Kasumi-1 (cell line): ENCODE data around the gene ANAPC1.
"Not testable (repeated sequence)": the region's sequence is repeated elsewhere in the genome, so short reads cannot be mapped to it uniquely, and the experiment has no call there.

Source experiments
- DNase-seq, 2 experiments: peaks; one replicate each; lab custom pipeline; 2025; lab: John Stamatoyannopoulos, UW

The ANAPC1 gene

DNA sequence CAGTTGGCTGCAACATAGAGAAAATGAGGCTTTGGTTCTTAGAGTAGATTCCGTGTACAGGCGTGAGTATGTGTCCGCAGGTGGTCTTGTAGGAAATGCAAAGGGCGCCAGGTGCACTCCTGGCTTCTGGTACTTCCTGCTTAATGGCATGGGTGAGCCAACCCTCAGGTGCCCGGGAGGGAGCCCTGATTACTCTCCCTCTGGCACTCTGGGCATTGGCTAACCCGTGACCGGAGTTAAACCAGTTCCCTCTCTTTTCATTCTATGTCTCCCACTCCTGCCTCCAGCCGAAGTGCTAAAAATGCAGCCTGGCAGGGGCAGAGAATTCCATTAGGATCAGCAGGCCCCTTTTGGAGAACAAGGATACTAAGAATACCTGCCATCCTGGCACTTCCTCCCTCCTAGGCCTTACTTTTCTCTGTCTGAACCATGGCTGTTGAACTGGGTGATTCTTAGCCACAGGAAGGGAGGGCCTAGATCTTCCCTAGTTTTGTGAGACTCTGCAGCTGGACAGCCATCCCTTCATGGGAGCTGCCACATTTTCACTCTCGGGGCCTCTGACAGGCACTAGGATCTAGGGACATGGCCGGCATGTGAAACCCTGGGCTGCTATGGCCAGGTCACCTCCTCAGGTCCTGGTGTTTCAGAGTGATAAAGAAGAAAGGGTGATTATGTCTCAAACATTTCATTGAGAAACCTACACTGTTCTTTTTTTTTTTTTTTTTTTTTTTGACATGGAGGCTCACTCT, 20.9 kb upstream of the ANAPC1 start:
- no peak for DNase-seq

DNA sequence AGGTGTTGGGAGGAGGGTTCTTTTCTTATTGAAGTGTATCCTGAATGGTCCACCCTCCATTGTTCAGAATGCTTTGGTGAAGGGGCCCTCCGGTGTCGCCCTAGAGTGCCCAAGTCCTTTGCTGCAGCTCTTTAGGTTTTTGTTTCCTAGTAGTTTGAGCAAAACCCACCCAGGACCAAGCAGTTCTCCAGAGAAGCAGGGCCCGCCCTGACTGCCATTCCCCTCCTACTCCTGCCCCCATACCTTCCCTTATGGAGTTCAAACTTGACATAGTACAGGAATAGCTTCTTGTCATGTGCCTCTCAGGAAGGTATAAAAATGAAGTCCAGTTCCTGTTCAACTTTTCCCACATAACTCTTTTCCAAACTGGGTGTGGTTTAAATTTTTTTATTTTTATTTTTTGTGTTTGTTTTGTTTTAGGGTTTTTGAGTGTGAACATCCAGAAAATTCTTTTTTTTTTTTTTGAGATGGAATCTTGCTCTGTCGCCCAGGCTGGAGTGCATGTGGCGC, 20.0 kb upstream of the ANAPC1 start:
- no peak for DNase-seq

DNA sequence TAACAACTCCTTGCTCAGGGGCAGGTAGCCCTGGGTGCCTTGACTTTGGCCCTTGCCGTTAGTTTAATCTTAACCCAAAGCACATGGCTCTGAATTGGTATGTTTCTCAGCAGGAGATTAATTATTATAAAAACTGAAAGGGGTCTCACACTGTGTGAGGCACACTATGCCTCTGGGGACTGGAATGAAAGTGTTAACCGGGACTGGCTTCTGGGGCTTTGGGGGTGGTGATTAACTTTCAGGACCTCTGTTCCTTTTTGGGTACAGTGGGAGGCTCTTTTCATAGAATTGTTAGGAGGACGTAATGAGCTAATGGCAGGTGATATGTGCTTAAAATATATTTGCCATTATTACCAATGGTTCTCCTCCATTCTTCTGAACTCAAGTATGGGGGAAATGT, 19.5 kb upstream of the ANAPC1 start:
- no peak for DNase-seq

DNA sequence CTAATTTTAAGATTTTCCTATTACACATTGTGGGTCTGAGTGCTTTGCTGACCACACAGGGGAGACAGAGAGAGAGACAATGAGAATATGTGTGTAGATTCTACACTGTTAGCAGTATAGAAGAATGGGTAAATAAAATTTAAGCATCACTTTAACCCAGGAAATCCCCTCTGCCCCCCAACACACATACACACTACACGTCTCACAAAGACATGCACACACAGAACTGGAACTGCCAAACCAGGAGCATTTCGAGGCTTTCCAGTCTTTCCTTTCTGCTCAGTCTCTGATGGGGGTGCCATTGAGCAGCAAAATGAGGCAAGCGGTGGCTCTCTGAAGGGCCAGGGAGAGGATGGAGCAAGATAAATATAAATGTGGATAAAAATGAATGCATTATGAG, 16.9 kb upstream of the ANAPC1 start:
- DNase-seq = peak; percentile 71 to 73

DNA sequence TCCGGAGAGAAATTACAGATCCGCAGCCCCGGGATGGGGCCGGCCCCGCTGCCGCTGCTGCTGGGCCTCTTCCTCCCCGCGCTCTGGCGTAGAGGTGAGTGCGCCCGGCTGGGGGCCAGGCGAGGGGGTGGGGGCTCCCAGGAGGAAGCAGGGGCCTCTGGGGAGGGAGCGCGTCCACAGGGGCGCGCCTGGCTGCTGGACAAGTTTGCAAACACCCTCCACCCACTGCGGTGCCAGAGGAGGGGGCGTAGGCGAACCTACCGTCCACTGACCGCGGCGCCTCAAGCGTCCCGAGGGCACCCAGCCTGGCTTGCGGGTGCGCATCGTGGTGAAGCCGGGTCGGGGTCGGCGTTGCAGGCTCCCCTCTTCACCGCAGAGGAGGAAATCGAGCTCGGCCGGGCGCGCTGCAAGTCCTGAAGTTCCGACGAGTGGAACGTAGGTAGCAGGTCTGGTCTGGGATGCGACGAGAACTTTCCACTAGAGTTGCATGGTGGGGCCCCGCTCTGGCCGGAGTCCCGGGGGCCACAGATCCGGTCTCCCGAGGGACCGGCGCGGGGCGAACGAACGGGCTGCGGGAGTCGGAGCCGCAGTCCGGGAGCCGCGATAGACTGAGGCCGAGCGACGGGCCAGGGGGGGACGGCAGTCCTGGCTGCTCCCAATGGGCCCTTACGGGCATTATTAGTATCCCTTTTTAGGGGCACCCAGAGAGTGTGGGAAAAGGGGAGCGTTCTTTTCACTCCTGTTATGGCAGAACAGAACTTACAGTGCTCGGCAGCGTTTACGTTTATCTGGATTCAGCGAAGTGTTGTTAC, 14.9 kb upstream of the ANAPC1 start:
- DNase-seq = peak in 1 of 2 experiments; percentile 23

DNA sequence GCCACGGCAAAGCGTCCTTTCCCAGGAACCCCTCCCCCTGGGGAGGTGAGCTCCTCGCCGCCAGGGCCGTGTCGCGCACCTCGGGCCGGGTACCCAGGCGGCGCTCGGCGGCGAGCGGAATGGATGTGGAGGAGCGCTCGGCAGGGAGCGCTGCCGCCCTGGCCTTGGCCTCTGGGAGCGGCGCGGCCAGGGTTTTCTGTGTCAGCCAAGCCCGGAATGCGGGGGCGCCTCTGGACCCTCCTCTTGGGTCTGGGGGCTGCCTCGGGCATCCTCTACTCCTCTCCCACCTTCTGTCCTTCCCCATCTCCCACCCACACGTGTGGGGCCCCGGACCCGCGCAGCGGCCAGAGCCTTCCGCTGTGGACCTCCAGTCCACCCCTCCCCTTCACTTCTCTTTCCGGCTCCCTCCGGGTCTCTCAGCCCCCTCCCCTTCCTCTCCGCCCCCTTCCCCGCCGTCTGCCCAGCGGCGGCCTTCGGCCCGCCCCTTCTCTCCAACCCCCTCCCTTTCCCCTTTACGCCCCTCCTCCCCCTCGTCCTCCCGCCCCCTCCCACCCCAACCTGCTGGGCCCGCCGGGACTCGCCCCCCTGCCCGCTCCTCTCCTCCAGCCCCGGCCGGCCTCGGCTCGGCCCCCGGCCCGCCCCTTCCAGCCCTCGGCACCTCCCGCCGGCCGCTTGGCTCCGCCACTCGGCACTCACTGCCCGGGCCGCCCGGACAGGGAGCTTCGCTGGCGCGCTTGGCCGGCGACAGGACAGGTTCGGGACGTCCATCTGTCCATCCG, 14.1 kb upstream of the ANAPC1 start, which contains the start of gene MERTK:
Gene MERTK, plus strand, starts transcription at position 684 of the 779 bp plus-strand sequence. CDS start 129 bp downstream, outside the sequence.
- peak; percentile 62 to 70 for DNase-seq

DNA sequence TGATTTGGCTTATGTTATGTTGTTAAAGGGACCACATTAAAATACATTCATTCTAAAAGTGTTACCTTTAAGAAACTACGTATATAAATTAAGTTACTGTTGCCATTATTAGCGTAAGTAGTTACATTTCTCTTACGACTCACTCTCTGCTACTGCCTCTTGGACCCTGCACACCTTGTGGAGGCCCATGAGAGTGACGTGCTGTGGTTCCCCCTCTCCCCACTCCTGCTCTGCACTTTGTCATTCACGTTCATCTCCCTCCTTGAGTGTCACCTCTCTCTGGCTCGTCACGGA, 13.6 kb upstream of the ANAPC1 start:
- DNase-seq = no peak

DNA sequence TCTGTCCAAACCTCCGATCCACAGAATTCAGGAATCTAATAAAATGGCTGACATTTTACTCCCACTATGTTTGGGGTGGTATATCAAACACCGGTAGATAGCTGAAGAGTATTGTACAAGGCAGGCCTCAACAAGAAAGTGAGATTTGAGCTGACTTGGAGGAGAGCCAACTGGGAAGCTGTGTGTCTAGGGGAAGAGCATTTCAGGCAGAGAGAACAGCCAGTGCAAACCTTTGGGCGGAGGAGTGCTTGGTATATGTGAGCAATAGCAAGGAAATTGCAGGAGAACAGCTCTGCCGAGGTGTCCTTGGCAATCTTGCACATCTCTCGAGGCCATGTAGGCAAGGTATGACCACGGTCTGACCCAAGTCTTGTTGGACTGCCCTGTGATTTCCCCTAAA, 12.6 kb upstream of the ANAPC1 start:
- no peak for DNase-seq

DNA sequence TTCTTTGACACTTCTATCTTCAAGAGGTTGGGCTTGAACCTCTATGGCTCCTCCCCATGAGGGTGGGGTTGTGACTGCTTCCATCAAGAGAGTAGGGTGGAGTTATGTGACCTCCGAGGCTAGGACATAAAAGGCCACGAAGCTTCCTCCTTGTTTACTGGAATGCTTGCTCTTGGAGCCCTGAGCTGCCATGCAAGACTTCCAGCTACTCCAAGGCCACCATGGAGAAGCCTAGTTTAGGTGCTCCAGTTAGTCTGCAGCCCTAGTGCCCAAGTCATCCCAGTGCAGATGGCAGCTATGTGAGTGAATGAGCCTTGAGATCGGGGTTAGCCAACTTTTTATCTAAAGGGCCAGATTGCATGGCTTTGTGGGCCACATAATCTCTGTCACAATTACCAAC, 12.0 kb upstream of the ANAPC1 start:
- DNase-seq = no peak

DNA sequence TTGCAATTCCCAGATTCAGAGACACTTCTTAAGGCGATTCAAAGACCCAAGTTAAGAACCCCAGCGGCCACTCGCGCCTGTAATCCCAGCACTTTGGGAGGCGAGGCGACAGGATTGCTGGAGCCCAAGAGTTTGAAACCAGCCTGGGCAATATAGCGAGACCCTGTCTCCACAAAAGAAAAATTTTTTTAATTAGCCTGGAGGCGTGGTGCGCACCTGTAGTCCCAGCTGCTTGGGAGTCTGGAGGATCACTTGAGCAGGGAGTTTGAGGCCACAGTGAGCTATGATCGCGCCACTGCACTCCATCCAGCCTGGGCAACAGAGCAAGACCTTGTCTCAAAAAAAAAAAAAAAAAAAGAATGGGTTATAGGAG, 585 bp upstream of the ANAPC1 start:
- DNase-seq = peak; percentile 67 to 69

DNA sequence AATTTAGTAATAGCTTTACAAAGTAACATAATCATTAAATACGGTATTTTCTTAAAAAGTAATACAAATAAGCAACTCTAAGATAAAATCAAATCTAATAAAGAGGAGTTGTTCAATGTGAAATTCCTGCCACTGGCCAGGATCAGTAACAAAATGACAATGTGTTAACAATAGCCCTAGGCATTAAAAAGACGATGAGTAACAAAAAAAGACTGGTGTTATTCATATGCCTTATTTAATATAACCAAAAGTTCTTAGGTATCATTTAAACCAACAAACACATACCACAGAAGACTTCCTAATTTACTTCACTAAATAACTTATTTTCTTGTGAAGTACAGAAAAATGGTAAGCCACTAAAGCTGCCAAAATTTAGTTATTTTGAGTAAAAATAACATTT, 11.2 kb downstream of the ANAPC1 start:
- DNase-seq = not testable (repeated sequence)

DNA sequence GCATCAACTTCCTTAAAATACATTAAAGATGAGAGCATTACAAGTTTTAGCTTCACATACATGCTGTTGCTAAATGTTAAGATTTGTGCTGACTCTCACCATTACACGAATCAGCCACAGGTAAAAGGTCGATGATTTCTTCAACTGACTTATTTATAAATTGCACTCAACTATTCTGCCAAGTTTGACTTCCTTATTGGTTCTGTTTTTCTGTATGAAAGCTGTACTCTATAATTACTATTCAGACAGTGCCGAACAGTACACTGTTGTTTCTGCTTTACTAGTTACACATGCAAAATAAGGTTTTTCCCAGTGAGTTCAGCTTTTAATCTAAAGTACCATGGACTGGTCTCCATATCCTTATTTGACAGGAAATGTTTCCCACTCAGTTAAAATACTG, 18.9 kb downstream of the ANAPC1 start:
- not testable (repeated sequence) for DNase-seq

DNA sequence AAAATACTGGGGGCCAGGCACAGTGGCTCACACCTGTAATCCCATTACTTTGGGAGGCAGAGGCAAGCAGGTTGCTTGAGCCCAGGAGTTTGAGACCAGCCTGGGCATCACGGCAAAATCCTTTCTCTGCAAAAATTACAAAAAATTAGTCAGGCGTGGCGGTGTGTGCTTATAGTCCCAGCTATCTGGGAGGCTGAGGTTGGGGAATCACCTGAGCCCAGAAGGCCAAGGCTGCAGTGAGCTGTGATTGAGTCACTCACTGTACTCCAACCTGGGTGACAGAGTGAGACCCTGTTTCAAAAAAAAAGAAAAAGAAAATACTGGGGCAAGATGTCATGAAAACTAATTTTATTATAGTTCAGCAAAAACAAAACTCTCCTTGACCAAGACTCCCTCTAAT, 24.0 kb downstream of the ANAPC1 start:
- DNase-seq = not testable (repeated sequence)

DNA sequence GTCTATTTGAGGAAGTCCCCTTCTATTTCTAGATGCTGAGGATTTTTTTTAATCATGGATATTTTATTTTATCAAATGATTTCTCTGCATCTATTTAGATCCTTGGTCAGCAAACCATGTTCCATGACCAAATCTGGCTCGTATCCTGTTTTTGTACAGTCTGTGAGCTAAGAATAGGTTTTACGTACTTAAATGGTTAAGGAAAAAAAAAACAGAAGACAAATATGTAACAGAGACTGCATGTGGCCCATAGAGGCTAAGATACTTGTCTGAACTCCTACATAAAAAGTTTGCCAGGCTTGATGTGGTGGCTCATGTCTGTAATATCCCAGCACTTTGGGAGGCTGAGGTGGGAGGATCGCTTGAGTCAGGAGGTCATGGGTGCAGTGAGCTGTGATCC, 31.4 kb downstream of the ANAPC1 start:
- DNase-seq = not testable (repeated sequence)

DNA sequence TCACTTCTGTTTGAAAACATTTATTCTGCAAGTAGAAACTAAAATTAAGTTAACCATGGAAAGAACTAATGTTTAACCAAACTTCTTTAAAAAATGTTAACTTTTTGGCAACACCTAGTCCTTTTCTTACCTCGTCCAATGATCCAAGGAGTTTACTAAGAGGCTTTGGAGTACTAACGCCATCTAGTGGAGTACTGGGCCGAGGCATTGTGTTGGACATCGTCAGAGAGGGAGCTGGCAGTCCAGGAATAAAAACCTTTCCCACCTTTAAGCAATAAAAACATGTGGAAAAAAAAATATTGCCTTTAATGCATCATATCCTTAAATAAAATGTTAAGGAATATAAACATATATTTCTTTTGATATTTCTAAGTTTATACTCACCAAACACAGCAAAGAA, 33.3 kb downstream of the ANAPC1 start:
- peak; percentile 27 to 28 for DNase-seq

DNA sequence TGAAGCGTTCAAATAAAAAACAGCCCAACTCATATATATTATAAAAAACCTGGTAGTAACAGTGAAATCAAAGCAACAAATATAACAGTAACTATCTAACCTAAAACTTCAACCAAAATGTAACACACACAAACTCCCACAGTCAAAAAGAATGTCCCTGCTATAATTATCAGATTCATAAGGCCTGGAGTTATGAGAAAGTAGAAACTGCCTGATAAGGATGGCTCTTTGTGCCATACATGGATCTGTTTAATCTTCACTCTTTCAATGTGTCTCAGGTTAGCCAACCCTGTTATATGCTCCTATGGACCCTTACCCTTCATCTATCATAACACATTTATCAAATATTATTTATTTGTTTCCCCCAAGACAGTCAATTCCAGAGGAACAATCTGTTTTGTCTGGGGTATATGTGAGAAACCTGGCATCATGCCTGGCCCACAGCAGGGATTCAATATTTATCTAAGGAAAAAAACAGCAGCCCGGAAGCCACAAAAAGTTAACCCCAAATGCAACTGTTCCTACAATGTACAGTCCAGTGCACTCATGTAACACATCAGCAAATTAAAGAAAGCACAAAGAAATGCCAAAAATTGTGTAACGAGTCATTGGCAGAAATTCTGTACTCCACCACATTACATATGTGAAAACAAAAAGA, 44.2 kb downstream of the ANAPC1 start:
- not testable (repeated sequence) for DNase-seq

DNA sequence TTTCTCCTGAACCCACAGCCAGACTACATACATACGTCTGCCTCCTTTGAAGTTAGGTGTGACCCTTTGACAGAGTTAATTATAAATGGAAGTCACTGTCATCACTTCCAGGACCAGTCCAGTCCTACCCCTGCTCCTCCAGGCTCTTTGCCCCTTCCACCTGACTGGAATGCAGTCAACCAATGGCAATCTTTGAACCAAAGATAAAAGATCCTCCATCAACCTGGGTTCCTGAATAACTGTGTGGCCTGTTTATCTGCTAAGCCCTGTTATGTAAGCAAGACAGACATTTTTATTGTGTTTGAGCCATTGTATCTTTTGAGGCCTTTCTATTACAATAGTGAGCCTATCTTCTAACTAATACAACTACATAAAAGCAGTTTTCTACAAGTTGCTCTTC, 45.0 kb downstream of the ANAPC1 start:
- DNase-seq = not testable (repeated sequence)

DNA sequence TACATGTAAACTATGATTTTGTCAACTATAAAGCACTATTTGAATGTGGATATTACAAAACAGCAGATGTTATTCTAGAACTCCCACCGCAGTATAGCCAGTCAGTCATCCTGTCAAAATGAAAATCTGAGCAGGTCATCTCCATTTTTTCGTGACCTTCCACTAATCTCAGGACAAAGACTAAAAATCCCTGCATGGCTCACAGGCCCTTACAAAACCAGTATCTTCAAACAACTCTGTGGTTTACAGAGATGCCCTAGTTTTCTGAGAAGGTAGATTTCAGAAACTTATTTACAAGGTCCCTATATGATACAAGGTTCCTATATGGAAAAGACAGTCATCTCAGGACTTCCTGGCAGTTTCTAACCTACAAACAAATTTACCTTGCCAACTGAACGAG, 49.8 kb downstream of the ANAPC1 start:
- not testable (repeated sequence) for DNase-seq

DNA sequence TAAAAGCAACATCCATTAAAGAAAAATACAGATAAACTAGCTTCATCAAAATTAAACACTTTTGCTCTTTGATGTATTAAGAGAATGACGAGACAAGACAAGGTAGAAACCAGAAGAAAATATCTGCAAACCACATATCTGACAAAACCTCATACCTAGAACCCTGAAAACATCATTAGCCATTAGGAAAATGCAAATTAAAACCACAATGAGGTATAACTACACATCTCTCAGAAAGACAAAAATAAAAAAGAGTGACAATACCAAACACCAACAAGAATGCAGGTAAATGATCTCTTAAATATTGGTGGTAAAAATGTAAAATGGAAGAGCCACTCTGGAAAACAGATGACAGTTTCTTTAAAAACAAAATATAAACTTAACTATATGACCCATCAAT, 53.5 kb downstream of the ANAPC1 start:
- DNase-seq = not testable (repeated sequence)

DNA sequence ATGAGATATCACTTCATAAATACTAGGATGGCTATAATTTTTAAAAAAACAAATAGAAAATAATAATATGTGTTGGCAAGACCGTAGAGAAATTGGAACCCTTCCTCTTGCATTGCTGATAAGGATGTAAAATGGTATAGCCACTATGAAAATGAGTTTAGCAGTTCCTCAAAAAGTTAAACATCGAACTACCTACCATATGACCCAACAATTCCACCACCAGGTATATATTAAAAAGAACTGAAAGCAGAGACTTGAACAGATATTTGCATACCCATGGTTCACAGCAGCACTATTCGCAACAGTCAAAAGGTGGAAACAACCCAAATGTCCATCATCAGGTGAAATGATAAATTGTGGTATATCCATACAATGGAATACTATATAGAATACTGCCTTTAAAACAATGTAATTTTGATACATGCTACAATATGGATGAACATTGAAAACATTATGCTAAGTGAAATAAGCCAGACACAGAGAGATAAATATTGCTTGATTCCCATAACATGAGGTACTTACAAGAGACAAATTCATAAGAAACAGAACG, 55.7 kb downstream of the ANAPC1 start:
- DNase-seq = not testable (repeated sequence)

DNA sequence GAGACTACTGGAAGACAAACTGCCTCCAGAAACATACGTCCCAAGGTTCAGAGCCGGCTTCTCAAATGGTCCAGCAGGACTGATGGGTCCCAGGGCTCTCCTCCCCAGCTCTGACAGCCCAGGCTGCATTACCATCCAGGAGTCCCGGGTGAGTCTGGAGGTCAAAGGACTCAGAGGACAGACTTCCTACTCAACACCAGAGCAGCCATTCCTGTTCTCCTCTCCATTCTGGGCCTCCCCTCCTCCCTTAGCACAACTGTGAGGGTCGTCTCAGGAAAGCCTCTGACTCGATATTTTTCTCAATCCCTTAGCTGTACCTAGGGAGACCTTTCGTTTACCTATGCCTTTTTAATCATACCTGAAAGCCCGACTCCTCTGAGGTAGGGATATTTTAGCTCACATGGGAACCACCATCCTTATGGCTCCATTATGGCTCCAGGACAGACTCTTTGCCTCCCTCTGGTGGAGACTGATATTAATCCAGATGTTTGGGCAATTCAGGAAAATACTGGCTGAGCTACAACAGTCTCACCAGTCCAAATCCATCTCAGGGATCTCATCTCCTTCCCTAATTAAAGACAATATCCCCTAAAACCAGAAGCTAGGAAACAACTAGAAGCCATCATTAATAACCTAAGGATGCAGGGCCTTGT, 70.9 kb downstream of the ANAPC1 start:
- DNase-seq = not testable (repeated sequence)
